ENCODE results near the gene GAN.
A peak's percentile ranks its signal among the peaks of the same experiment; 100 is the strongest.
"Not testable (repeated sequence)": the region's sequence is repeated elsewhere in the genome, so short reads cannot be mapped to it uniquely, and the experiment has no call there.

Gene GAN

GRCh38 chr16:81401035-81401950, 86.5 kb downstream of the GAN start:
- no peak for DNase-seq

- no peak for DNase-seq
Observed at GRCh38 chr16:81403208-81403600, 88.4 kb downstream of the GAN start.

- DNase-seq, result peak; percentile 69
Observed at GRCh38 chr16:81403601-81404391, 89.0 kb downstream of the GAN start.

- not testable (repeated sequence) for DNase-seq
Observed at GRCh38 chr16:81405002-81405401, 90.2 kb downstream of the GAN start.

- DNase-seq, result no peak
Observed at GRCh38 chr16:81405702-81406113, 90.9 kb downstream of the GAN start.

- DNase-seq, result no peak
Observed at GRCh38 chr16:81408409-81408950, 93.7 kb downstream of the GAN start.

- DNase-seq, result no peak
Observed at GRCh38 chr16:81409016-81409556, 94.3 kb downstream of the GAN start.

GRCh38 chr16:81410643-81411293, 96.0 kb downstream of the GAN start:
- DNase-seq, result no peak

- no peak for DNase-seq
Observed at GRCh38 chr16:81413245-81413990, 98.7 kb downstream of the GAN start.

- no peak for DNase-seq
Observed at GRCh38 chr16:81415751-81416150, 101.0 kb downstream of the GAN start.

GRCh38 chr16:81416749-81417148, 102.0 kb downstream of the GAN start:
- no peak for DNase-seq

GRCh38 chr16:81417210-81417609, 102.4 kb downstream of the GAN start:
- no peak for DNase-seq

- no peak for DNase-seq
Observed at GRCh38 chr16:81419806-81420205, 105.0 kb downstream of the GAN start.

GRCh38 chr16:81421126-81421525, 106.4 kb downstream of the GAN start:
- no peak for DNase-seq

GRCh38 chr16:81421536-81421935, 106.8 kb downstream of the GAN start:
- no peak for DNase-seq

- DNase-seq, result not testable (repeated sequence)
Observed at GRCh38 chr16:81422153-81422552, 107.4 kb downstream of the GAN start.

GRCh38 chr16:81424771-81425170, 110.0 kb downstream of the GAN start:
- DNase-seq, result no peak

GRCh38 chr16:81427219-81427618, 112.5 kb downstream of the GAN start:
- no peak for DNase-seq

- no peak for DNase-seq
Observed at GRCh38 chr16:81429045-81429521, 114.3 kb downstream of the GAN start.

- no peak for DNase-seq
Observed at GRCh38 chr16:81431554-81432353, 117.0 kb downstream of the GAN start.
